CD14-positive monocyte (primary cell): ENCODE measurements around the gene CDO1. TPM values are rescaled to one million over a fixed set of nuclear protein-coding genes. Genes with fewer than 3 reads are reported as not detected.

Experiments used
- DNase-seq, 3 donors: peaks; one replicate each; pipeline ENCODE4 v3.0.0-alpha.2; 2011 to 2022
- H2AFZ ChIP-seq: 2 replicates; pipeline ENCODE4 v1.6.0; 2012; ENCODE audit warnings: mild to moderate bottlenecking, low read depth, low read length, inconsistent platforms; ENCODE audit not compliant: insufficient read depth, poor library complexity, severe bottlenecking
- H3K27ac ChIP-seq, 2 donors: 1 replicate in 1 of 2; 2 replicates in 1 of 2; pipeline ENCODE4 v1.5.1; 2012 to 2013; ENCODE audit warnings: low read length in 2 of 2, control low read depth in 1 of 2, inconsistent platforms in 1 of 2, low read depth in 1 of 2, mild to moderate bottlenecking in 1 of 2
- H3K27me3 ChIP-seq, 2 donors: one replicate each; pipeline versions ENCODE4 v1.6.0 to v1.6.1; 2011 to 2013; ENCODE audit warnings: low read length in 2 of 2; ENCODE audit not compliant: control insufficient read depth in 2 of 2, insufficient read depth in 2 of 2
- H3K36me3 ChIP-seq, 2 donors: replicated peaks in 1 of 2; 1 replicate in 1 of 2; 2 replicates in 1 of 2; pipeline versions ENCODE4 v1.5.1 to v1.6.1; 2012 to 2013; ENCODE audit warnings: low read length in 2 of 2, control low read depth in 1 of 2, inconsistent platforms in 1 of 2, mild to moderate bottlenecking in 1 of 2; ENCODE audit not compliant: insufficient read depth in 2 of 2, control insufficient read depth in 1 of 2
- H3K4me1 ChIP-seq, 2 donors: 1 replicate in 1 of 2; 2 replicates in 1 of 2; pipeline versions ENCODE4 v1.5.1 to v1.6.1; 2012 to 2013; ENCODE audit warnings: low read length in 2 of 2, control low read depth in 1 of 2, inconsistent platforms in 1 of 2, mild to moderate bottlenecking in 1 of 2, moderate library complexity in 1 of 2; ENCODE audit not compliant: insufficient read depth in 2 of 2, control insufficient read depth in 1 of 2
- H3K4me2 ChIP-seq: replicated peaks from 2 replicates; pipeline ENCODE3; 2012; ENCODE audit warnings: low read length, moderate library complexity, mild to moderate bottlenecking; ENCODE audit not compliant: poor library complexity, severe bottlenecking; ENCODE audit errors: extremely low read depth
- H3K4me3 ChIP-seq, 3 experiments: fragments of 200-600 bp in 1 of 3; sonication (generic) in 1 of 3; replicated peaks in 1 of 3; 1 replicate in 2 of 3; 2 replicates in 1 of 3; pipeline ENCODE4 v1.5.1; 2011 to 2013; ENCODE audit warnings: low read length in 3 of 3, mild to moderate bottlenecking in 3 of 3, control low read depth in 2 of 3, low read depth in 2 of 3, inconsistent platforms in 1 of 3, moderate library complexity in 1 of 3
- H3K79me2 ChIP-seq: 2 replicates; pipeline ENCODE4 v1.6.0; 2012; ENCODE audit warnings: mild to moderate bottlenecking, control low read depth, inconsistent platforms, low read length, moderate library complexity; ENCODE audit not compliant: insufficient read depth
- H3K9ac ChIP-seq: 2 replicates; pipeline ENCODE4 v1.6.0; 2017; ENCODE audit warnings: low read length, mild to moderate bottlenecking; ENCODE audit not compliant: insufficient read depth, poor library complexity, severe bottlenecking
- H3K9me3 ChIP-seq, 2 donors: replicated peaks in 1 of 2; 1 replicate in 1 of 2; 2 replicates in 1 of 2; pipeline versions ENCODE4 v1.5.1 to v1.6.1; 2012 to 2013; ENCODE audit warnings: low read length in 2 of 2, control low read depth in 1 of 2; ENCODE audit not compliant: control insufficient read depth in 1 of 2, insufficient read depth in 1 of 2
- H4K20me1 ChIP-seq: 2 replicates; pipeline ENCODE4 v1.6.0; 2012; ENCODE audit warnings: mild to moderate bottlenecking, low read length, control low read depth, moderate library complexity; ENCODE audit not compliant: insufficient read depth
- H3K27ac Mint-ChIP-seq, 7 donors: one replicate each; pipeline ENCODE4 v1.8.0; 2020; ENCODE audit warnings: mild to moderate bottlenecking in 7 of 7, mixed read lengths in 7 of 7, moderate library complexity in 6 of 7, inconsistent platforms in 2 of 7
- H3K27me3 Mint-ChIP-seq, 3 donors: one replicate each; pipeline ENCODE4 v1.8.0; 2021 to 2022; ENCODE audit warnings: low read depth in 3 of 3, mild to moderate bottlenecking in 3 of 3, mixed read lengths in 3 of 3, moderate library complexity in 3 of 3, inconsistent platforms in 1 of 3
- H3K36me3 Mint-ChIP-seq, 2 donors: one replicate each; pipeline ENCODE4 v1.8.0; 2020; ENCODE audit warnings: mixed read lengths in 2 of 2, inconsistent platforms in 1 of 2, mild to moderate bottlenecking in 1 of 2
- H3K4me1 Mint-ChIP-seq: one replicate; pipeline ENCODE4 v1.8.0; 2020; ENCODE audit warnings: mild to moderate bottlenecking, mixed read lengths
- H3K4me3 Mint-ChIP-seq, 2 donors: one replicate each; pipeline ENCODE4 v1.8.0; 2020; ENCODE audit warnings: mild to moderate bottlenecking in 2 of 2, mixed read lengths in 2 of 2, moderate library complexity in 1 of 2
- H3K9me3 Mint-ChIP-seq, 7 donors: one replicate each; pipeline ENCODE4 v1.8.0; 2020 to 2022; ENCODE audit warnings: mixed read lengths in 7 of 7, mild to moderate bottlenecking in 6 of 7, moderate library complexity in 6 of 7, inconsistent platforms in 2 of 7
- WGBS: methylation state at CpG from one replicate; pipeline ENCODE4 v1.1.5; 2013; ENCODE audit warnings: missing lambda C conversion rate; ENCODE audit not compliant: insufficient coverage; 5-methylcytosine and 5-hydroxymethylcytosine counted together
- intact Hi-C, 2 donors: fragments of 100-400 bp; cut with micrococcal nuclease; formaldehyde crosslinking; loops; one replicate each; pipeline versions ENCODE4 v1.15.0 to v1.15.1; 2023
- polyA plus RNA-seq, 3 donors: library from polyadenylated mRNA; depleted of rRNA in 1 of 3; unstranded in 2 of 3; stranded (reverse) in 1 of 3; fragments of 300-500 nt in 2 of 3; fragments of >200 nt in 1 of 3; fragmentation: Illumina TruSeq in 2 of 3; gene quantifications; 1 replicate in 2 of 3; 2 replicates in 1 of 3; pipeline ENCODE4 v1.2.3, GENCODE V29; 2012 to 2021
- TF ChIP-seq, protein P1 (sequence below): fragments of 200-600 bp; IDR thresholded peaks from one replicate; pipeline ENCODE4 v1.8.0; 2022; ENCODE audit warnings: antibody characterized with exemption, mild to moderate bottlenecking

CDO1 gene
- polyA plus RNA-seq, 3 donors = not detected

DNA sequence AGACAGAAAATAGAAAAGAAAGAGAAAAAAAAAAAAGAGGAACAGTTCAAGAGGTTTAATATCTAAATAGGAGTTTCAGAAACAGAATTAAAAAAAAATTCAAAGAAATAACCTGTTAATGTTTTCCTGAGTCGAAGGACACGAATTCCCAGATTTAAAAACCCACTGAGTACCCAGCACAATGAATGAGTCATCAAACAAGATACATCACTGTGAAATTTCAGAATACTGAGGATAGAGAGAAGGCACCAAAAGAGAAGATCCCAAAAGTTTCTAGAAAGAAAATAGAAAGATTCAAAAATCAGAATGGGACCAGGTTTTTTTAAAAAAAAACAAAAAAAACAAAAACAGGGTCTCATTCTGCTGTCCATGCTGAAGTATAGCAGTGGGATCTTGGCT lies 8.8 kb downstream of the CDO1 start:
- H3K9ac ChIP-seq = no peak overlapping the region
- H3K4me3 ChIP-seq = no peak overlapping the region
- H3K27ac ChIP-seq = no peak overlapping the region
- H3K4me3 Mint-ChIP-seq = no peak overlapping the region
- peaks cover 2 to 25% of the 10 kb centered on the region in 2 donors for H3K27me3 ChIP-seq
- intact Hi-C loops = no loop called here
- H2AFZ ChIP-seq = no peak overlapping the region
- H3K4me2 ChIP-seq = no peak overlapping the region
- WGBS = no CpG with 5 or more reads among the region's 2 CpGs
- no peaks in the 10 kb centered on the region for H3K36me3 ChIP-seq
- TF ChIP-seq, protein P1, sequence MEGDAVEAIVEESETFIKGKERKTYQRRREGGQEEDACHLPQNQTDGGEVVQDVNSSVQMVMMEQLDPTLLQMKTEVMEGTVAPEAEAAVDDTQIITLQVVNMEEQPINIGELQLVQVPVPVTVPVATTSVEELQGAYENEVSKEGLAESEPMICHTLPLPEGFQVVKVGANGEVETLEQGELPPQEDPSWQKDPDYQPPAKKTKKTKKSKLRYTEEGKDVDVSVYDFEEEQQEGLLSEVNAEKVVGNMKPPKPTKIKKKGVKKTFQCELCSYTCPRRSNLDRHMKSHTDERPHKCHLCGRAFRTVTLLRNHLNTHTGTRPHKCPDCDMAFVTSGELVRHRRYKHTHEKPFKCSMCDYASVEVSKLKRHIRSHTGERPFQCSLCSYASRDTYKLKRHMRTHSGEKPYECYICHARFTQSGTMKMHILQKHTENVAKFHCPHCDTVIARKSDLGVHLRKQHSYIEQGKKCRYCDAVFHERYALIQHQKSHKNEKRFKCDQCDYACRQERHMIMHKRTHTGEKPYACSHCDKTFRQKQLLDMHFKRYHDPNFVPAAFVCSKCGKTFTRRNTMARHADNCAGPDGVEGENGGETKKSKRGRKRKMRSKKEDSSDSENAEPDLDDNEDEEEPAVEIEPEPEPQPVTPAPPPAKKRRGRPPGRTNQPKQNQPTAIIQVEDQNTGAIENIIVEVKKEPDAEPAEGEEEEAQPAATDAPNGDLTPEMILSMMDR = no peak
- H3K4me1 Mint-ChIP-seq = no peaks in the 10 kb centered on the region
- H3K9me3 ChIP-seq = no peaks in the 10 kb centered on the region
- no peaks in the 10 kb centered on the region for H4K20me1 ChIP-seq
- H3K79me2 ChIP-seq = no peaks in the 10 kb centered on the region
- H3K27ac Mint-ChIP-seq = no peak overlapping the region
- H3K9me3 Mint-ChIP-seq = peaks cover 0 to 3% (median 0%) of the 10 kb centered on the region in 7 donors
- H3K27me3 Mint-ChIP-seq = peaks cover 10 to 31% (median 11%) of the 10 kb centered on the region in 3 donors
- DNase-seq = no peak
- no peaks in the 10 kb centered on the region for H3K4me1 ChIP-seq
- no peaks in the 10 kb centered on the region for H3K36me3 Mint-ChIP-seq

DNA sequence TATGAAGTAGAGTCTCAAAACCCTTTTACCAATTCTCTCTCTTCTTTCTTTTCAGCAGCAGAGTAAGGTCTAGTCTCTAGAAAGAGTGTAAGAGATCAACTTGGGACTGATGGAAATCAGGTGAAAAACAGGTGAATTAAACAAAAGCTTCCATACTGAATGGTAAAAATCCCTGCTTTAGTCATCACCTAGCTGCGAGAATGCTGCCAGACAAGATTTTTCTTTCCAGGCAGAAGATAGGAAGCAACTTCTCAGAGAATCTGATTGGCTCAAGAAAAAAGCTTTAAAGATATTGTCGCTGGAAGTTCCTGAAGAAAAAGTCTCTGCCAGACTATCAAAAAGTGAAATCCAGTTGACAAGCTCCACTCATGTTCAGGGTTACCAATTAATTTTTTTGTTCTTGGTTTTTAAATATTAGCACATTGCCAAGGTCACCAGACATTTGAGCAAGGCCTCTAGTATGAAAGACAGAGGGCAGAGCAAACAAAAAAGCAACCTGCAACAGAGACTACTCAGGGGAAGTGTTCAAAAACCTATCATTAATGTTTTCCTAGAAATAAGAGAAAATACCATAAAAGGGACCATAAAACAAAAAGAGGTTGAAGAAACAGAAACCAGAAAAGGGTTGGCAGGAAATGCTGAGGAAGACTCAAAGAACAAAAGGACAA lies 9.3 kb downstream of the CDO1 start:
- no peak overlapping the region for H3K4me3 Mint-ChIP-seq
- H2AFZ ChIP-seq = no peak overlapping the region

More for the DNA sequence above, 9.3 kb downstream of the CDO1 start:
- TF ChIP-seq, protein P1 = no peak
- Histone ChIP-seq H3K9me3 (no peaks in the 10 kb centered on the region), H3K36me3 (no peaks in the 10 kb centered on the region), H3K79me2 (no peaks in the 10 kb centered on the region), H3K27ac (no peak overlapping the region), H3K4me2 (no peak overlapping the region), H3K4me3 (no peak overlapping the region), H3K27me3 (peaks cover 0 to 19% of the 10 kb centered on the region in 2 donors), H3K9ac (no peak overlapping the region), H3K4me1 (no peaks in the 10 kb centered on the region), H4K20me1 (no peaks in the 10 kb centered on the region)
- no peak for DNase-seq
- peaks cover 7 to 26% (median 11%) of the 10 kb centered on the region in 3 donors for H3K27me3 Mint-ChIP-seq
- H3K4me1 Mint-ChIP-seq = no peaks in the 10 kb centered on the region
- intact Hi-C loops = no loop called here
- H3K27ac Mint-ChIP-seq = no peak overlapping the region
- 80% methylated on average over 2 of the region's 2 CpGs for WGBS
- peaks cover 0 to 3% (median 0%) of the 10 kb centered on the region in 7 donors for H3K9me3 Mint-ChIP-seq
- H3K36me3 Mint-ChIP-seq = no peaks in the 10 kb centered on the region
